ENCODE measurements around the gene XXYLT1.

DNA sequence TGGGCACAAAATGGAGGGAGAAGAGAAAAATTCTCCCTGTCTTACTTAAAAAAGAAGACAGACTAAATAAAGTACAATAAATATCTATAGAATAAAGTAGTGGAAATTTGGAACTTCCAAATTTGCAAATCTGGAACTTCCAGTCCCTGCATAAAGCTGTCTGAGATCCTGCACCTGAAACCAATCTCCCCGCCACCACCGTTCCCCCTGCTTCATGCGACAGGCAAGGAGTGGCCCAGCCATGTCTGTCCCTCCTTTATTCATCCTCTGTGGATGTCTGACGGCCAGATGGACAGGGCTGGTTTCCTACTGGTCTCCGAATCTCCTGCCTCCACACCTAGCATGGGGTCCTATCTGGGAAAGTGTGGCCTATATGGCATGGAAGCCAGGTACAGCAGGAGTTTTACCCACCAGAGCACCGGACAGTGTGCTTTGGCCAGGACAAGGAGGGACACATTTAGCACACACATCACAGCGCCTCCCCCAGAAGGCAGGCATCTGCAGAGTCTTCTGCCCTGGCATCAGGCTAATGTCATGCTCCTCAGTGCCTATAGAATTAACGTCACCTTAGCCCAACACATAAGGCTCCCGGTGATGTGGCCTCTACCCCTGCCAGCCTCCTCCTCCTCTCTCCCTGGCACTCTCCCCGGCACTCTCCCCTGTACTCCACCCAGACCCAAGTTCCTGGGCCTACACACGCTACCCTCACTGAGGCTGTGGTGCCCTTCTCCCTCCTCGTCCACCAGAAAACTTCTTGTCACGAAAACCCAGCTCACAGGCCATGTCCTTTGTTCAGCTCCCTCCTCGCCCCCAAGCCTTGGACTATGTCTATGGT, 170.8 kb downstream of the XXYLT1 start:
- TF ChIP-seq FOXM1 (IDR thresholded peaks at IDR 0.05; ENCODE audit: borderline replicate concordance) = no peak
- no peak for TF ChIP-seq BHLHE40 (IDR thresholded peaks at IDR 0.05; ENCODE audit: borderline replicate concordance)
- no peak for TF ChIP-seq ZNF384 (IDR thresholded peaks at IDR 0.05)

Measured in HEK293T (cell line).